Nephron (organoid): ENCODE results near the gene BNIP5.

Experiments used
- H3K27ac Mint-ChIP-seq, 3 experiments: 2 replicates each; pipeline ENCODE4 v1.8.0; 2020; ENCODE audit warnings: mixed read lengths in 3 of 3, mild to moderate bottlenecking in 2 of 3, moderate library complexity in 1 of 3
- H3K27me3 Mint-ChIP-seq: 2 replicates; pipeline ENCODE4 v1.8.0; 2021; ENCODE audit warnings: low read depth, mild to moderate bottlenecking, moderate library complexity, mixed read lengths
- H3K36me3 Mint-ChIP-seq: 2 replicates; pipeline ENCODE4 v1.8.0; 2020; ENCODE audit warnings: low read depth, mixed read lengths
- H3K4me1 Mint-ChIP-seq: 2 replicates; pipeline ENCODE4 v1.8.0; 2020; ENCODE audit warnings: mixed read lengths
- H3K4me3 Mint-ChIP-seq, 3 experiments: 2 replicates each; pipeline ENCODE4 v1.8.0; 2020; ENCODE audit warnings: mild to moderate bottlenecking in 3 of 3, mixed read lengths in 3 of 3, moderate library complexity in 2 of 3
- H3K9me3 Mint-ChIP-seq: 2 replicates; pipeline ENCODE4 v1.8.0; 2020; ENCODE audit warnings: mixed read lengths
- TF ChIP-seq, protein P1 (sequence below), 3 experiments: fragments of 200-600 bp; sonication (generic); IDR thresholded peaks; one replicate each; pipeline ENCODE4 v1.5.0; 2021; ENCODE audit warnings: antibody characterized with exemption in 3 of 3; ENCODE audit not compliant: unreplicated experiment in 3 of 3

Gene BNIP5, protein sequence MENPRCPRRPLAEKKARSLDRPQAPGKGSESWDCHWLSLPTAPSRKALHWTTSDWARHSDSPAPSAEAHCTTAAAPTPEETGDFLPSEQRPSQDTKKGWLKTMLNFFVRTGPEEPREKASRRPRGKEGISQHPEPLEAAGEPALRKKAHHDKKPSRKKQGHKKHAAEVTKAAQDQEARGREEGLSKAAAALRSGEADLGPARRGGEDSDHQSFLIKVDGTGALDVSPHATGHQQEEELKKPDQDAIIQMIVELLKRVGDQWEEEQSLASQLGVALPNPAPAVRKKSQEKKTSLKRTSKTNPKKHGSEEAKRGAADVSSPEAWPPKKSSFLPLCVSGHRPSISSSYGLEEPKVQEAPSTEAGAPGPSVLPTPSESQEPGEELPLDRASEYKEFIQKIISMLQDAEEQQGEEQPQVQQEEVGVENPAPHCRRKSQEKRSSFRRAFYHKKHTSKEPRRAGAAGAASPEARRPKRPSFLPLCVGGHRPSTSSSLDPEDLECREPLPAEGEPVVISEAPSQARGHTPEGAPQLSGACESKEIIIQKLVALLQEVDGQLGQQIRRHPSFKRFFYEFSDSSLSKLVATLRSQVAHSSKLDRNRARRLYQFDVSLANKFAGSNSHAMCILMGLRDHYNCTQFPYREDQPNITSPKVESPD

DNA sequence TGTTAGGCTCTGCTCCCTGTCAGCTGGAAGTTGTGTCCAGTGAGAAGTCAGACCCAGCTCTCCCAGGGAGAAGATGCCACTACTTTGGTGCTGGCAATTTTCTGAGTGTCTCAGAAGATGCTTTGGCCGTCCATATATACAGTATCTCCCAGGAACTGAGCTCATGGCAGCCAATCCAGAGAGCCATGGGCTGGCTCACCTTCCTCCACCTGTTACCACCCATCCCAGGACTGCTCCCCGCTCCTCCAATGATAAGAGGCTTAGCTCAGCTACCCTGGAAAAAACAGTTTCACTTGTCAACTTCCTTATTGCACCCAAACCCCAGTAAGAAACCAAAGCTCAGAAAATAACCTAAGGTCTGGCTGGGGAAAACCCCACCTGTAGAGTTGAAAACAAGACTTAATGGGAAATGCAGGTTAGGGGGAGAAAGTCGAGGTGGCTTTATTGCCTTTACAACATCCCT is at the start of gene BNIP5:
BNIP5 (minus strand) TSS at position 110 of the 463 bp plus-strand sequence. CDS start 6,198 bp downstream, outside the sequence.
- H3K27ac Mint-ChIP-seq = no peak within 1 kb of the TSS
- H3K27me3 Mint-ChIP-seq = peaks cover 36% of the 10 kb centered on the region
- no peak within 1 kb of the TSS for H3K4me3 Mint-ChIP-seq
- H3K36me3 Mint-ChIP-seq = no peaks in the 10 kb centered on the region
- peaks cover 50% of the 10 kb centered on the region for H3K4me1 Mint-ChIP-seq
- TF ChIP-seq, protein P1, sequence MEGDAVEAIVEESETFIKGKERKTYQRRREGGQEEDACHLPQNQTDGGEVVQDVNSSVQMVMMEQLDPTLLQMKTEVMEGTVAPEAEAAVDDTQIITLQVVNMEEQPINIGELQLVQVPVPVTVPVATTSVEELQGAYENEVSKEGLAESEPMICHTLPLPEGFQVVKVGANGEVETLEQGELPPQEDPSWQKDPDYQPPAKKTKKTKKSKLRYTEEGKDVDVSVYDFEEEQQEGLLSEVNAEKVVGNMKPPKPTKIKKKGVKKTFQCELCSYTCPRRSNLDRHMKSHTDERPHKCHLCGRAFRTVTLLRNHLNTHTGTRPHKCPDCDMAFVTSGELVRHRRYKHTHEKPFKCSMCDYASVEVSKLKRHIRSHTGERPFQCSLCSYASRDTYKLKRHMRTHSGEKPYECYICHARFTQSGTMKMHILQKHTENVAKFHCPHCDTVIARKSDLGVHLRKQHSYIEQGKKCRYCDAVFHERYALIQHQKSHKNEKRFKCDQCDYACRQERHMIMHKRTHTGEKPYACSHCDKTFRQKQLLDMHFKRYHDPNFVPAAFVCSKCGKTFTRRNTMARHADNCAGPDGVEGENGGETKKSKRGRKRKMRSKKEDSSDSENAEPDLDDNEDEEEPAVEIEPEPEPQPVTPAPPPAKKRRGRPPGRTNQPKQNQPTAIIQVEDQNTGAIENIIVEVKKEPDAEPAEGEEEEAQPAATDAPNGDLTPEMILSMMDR (IDR thresholded peaks at IDR 0.05; ENCODE audit: unreplicated experiment in 3 of 3) = no peak
- H3K9me3 Mint-ChIP-seq = no peaks in the 10 kb centered on the region

DNA sequence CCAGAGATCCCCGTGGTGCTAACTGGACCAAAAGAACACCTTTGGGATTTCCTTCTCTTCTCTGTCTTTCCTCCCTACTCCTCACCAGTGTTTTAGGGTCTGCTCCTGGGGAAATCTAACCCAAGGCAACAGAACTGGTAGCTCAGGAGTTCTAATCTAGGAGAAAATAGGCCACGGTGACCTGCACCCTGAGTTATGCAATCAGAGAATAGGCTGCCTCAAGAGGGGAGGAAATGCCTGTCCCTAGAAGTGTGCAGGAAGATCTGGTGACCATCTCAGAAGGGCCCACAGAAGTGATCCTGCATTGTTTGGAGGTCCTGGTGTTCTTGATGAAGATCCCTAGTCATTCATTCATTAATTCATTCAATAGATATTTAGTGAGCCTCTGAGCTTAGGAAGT is 47.4 kb upstream of the BNIP5 start:
- no peaks in the 10 kb centered on the region for H3K36me3 Mint-ChIP-seq
- H3K9me3 Mint-ChIP-seq = no peaks in the 10 kb centered on the region
- peaks cover 77% of the 10 kb centered on the region for H3K27me3 Mint-ChIP-seq
- no peak overlapping the region for H3K4me3 Mint-ChIP-seq
- TF ChIP-seq, protein P1 (IDR thresholded peaks at IDR 0.05; ENCODE audit: unreplicated experiment in 3 of 3) = no peak
- H3K27ac Mint-ChIP-seq = no peak overlapping the region
- H3K4me1 Mint-ChIP-seq = peaks cover 13% of the 10 kb centered on the region

DNA sequence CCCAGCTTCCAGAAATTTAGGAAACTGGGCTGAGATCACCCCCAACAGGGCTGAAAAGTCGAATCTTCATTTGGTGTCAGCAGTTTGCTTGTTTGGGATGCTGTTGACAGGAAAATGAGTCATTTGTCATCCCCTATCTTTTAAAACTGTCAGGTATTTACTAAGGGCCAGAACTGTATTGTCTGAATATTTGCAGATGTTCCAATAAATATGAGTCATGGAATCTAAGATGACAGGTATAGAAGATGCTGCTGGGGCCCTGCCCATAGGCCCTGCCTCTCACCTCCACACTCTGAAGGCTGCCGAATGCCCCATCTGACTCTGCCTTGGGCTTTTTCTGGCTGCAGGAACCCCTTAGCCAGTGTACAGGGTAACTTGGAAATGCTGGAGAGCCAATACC is 46.9 kb upstream of the BNIP5 start:
- Mint-ChIP-seq H3K9me3 (no peaks in the 10 kb centered on the region), H3K27ac (no peak overlapping the region), H3K27me3 (peaks cover 76% of the 10 kb centered on the region), H3K4me3 (no peak overlapping the region), H3K36me3 (no peaks in the 10 kb centered on the region), H3K4me1 (peaks cover 13% of the 10 kb centered on the region)
- TF ChIP-seq, protein P1 (IDR thresholded peaks at IDR 0.05; ENCODE audit: unreplicated experiment in 3 of 3) = no peak

DNA sequence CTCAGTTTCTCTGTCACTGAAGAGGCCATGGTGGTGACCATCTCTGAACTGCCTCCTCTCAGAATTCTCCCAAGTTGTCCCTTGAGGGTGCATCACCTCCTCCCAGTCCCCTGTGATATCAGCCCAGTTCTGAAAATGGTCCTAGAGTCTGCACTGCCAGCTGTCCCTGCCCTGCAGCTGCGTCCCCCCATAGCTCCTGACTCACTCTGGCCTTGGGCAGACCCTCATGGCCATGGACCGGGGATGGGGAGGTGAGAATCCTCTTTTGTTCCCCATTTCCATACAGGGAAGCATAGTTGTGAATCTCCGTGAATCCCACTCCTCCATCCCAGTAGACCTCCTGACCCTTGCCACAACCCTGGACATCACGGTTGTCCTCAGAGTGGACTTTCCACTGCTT is 46.3 kb upstream of the BNIP5 start:
- Mint-ChIP-seq H3K4me3 (no peak overlapping the region), H3K9me3 (no peaks in the 10 kb centered on the region), H3K36me3 (no peaks in the 10 kb centered on the region), H3K4me1 (peaks cover 13% of the 10 kb centered on the region), H3K27ac (no peak overlapping the region), H3K27me3 (peaks cover 70% of the 10 kb centered on the region)
- TF ChIP-seq, protein P1 (IDR thresholded peaks at IDR 0.05; ENCODE audit: unreplicated experiment in 3 of 3) = no peak

DNA sequence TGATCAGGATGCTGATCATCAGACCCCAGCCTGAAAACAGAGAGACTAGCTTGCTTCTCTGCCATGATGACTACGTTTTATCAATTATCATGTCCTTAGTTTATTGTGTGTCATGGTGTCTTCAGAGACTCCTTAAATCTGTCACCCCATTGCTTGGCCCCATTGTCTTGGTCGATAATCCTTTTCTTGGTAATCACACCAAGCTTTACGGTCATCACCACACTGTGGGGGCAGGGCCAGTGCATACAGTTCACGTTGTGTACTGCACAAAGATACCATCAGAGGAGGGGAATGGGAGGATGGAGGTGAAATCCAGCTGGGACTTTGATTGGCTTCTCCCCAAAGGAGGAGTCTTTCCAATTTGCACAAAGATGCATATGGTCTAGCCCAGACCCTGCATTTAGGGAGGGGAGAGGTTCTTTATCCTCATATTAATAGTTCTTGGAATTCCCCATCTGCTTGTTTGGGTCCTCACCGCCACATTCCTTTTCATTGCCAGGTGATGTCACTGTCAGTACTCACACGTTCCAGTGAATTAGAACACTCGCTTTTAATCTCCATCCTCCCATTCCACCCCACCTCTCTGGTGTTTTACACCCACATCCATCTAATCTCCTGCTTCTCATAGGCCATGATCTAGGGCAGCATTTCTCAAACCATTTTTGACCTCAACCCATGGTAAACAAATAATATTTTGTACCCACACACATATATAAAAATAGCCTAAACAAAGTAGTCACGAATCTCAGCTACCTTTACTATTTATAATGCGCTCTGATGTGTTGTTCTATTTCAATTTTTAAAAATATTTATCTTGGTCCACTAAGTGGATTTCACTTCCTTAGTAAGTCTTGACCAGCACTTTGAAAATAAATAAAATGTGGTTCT is 45.1 kb upstream of the BNIP5 start:
- Mint-ChIP-seq H3K27ac (no peak overlapping the region), H3K9me3 (no peaks in the 10 kb centered on the region), H3K4me3 (no peak overlapping the region), H3K27me3 (peaks cover 58% of the 10 kb centered on the region), H3K36me3 (no peaks in the 10 kb centered on the region), H3K4me1 (peaks cover 6% of the 10 kb centered on the region)
- TF ChIP-seq, protein P1 (IDR thresholded peaks at IDR 0.05; ENCODE audit: unreplicated experiment in 3 of 3) = no peak
